Sigmoid colon (tissue), 7 donors: ENCODE results near the gene LHX6. TPM values are rescaled to one million over a fixed set of nuclear protein-coding genes. Genes with fewer than 3 reads are reported as not detected.

Experiments used
- DNase-seq: peaks from one replicate; pipeline ENCODE4 v3.0.0-alpha.2; 2019
- H3K27ac ChIP-seq, 4 donors: fragments of 200-600 bp; sonication (generic); one replicate each; pipeline ENCODE4 v1.5.1; 2016 to 2019; ENCODE audit warnings: mild to moderate bottlenecking in 1 of 4
- H3K27me3 ChIP-seq, 3 donors: fragments of 200-600 bp; sonication (generic); one replicate each; pipeline ENCODE4 v1.5.1; 2019; ENCODE audit warnings: mild to moderate bottlenecking in 1 of 3
- H3K36me3 ChIP-seq, 4 donors: fragments of 200-600 bp; sonication (generic); one replicate each; pipeline ENCODE4 v1.5.1; 2016 to 2019
- H3K4me1 ChIP-seq, 4 donors: fragments of 200-600 bp; sonication (generic); one replicate each; pipeline ENCODE4 v1.5.1; 2017 to 2019
- H3K4me3 ChIP-seq, 4 donors: fragments of 200-600 bp; sonication (generic); one replicate each; pipeline ENCODE4 v1.5.1; 2017 to 2019; ENCODE audit warnings: mild to moderate bottlenecking in 2 of 4, moderate library complexity in 1 of 4
- H3K9me3 ChIP-seq, 4 donors: fragments of 200-600 bp in 3 of 4; sonication (generic) in 3 of 4; one replicate each; pipeline versions ENCODE4 v1.5.1 to v1.6.1; 2013 to 2019
- CTCF ChIP-seq, 4 experiments: fragments of 450-650 bp in 3 of 4; fragments of 200-600 bp in 1 of 4; IDR thresholded peaks; one replicate each; pipeline ENCODE4 v1.5.1; 2016 to 2019; ENCODE audit warnings: antibody characterized with exemption in 4 of 4, mild to moderate bottlenecking in 3 of 4, moderate library complexity in 2 of 4
- EP300 ChIP-seq, 4 donors: sonication (generic); formaldehyde crosslinking; IDR thresholded peaks; one replicate each; pipeline ENCODE4 v1.6.1; 2017; ENCODE audit warnings: antibody characterized with exemption in 4 of 4
- POLR2A ChIP-seq, 2 donors: fragments of 450-650 bp; IDR thresholded peaks; one replicate each; pipeline ENCODE4 v1.6.1; 2016; ENCODE audit warnings: antibody characterized with exemption in 2 of 2, mild to moderate bottlenecking in 2 of 2, moderate library complexity in 2 of 2
- POLR2AphosphoS5 ChIP-seq, 4 donors: sonication (generic); formaldehyde crosslinking; IDR thresholded peaks; one replicate each; pipeline ENCODE4 v1.6.1; 2017; ENCODE audit warnings: antibody characterized with exemption in 4 of 4
- WGBS, 2 donors: extraction: QIAGEN DNeasy Blood & Tissue Kit; methylation state at CpG; one replicate each; pipeline ENCODE4 v1.1.7; 2013; 5-methylcytosine and 5-hydroxymethylcytosine counted together
- intact Hi-C: fragments of 100-400 bp; cut with DNase I; formaldehyde crosslinking; loops from one replicate; pipeline ENCODE4 v1.15.1; 2023
- polyA plus RNA-seq, 3 donors: library from polyadenylated mRNA; stranded (reverse); fragments of 200-250 nt; gene quantifications; one replicate each; pipeline ENCODE4 v1.2.3, GENCODE V29; 2013
- total RNA-seq, 4 donors: library from RNA; depleted of rRNA; stranded (reverse); fragments of >200 nt; gene quantifications; one replicate each; pipeline ENCODE4 v1.1.0, GENCODE V29; 2016
- donor health status: healthy with polysubstance abuse.
- donor health status: Bipolar disorder and iron deficiency.
- donor health status: healthy.

LHX6 gene
- total and polyA plus RNA-seq, 7 donors, result 0.46 to 4.7 (median 1.4) TPM

DNA sequence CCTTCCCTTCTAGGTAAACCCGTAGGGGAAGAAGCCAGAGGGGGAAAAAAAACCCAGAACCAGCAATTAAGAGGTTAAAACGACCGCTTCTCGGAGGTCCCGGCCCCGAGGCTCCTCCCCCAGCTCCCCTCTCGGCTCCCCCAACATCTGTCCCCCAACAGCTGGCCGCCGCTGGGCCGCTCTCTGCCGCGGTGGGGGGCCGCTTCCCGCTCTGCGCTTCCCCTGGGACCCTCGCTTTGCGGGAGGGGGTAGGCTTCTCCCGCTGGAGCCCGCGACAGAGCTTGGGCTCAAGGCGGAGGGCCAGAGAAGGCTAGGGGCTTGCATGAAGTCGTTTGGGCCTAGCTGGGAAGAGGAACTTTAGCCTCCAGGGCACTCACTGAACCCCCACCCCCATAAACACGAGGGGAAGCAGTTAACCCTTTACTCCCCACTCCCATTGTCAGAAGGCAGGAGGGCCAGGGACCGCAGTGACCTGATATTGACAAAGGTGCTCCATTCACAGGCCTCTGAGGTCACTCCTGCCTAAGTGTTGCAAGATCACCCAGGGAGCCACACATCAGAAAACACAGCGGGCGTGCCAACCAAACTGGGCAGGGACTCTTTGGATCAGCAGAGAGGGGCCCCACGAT, 7.5 kb downstream of the LHX6 start:
- TF ChIP-seq POLR2A (IDR thresholded peaks at IDR 0.05), result no peak
- TF ChIP-seq POLR2AphosphoS5 (IDR thresholded peaks at IDR 0.05), result no peak
- no peak for TF ChIP-seq EP300 (IDR thresholded peaks at IDR 0.05)
- TF ChIP-seq CTCF (IDR thresholded peaks at IDR 0.05), result no peak
- no peak overlapping the region for H3K27ac ChIP-seq
- peaks cover 62 to 100% (median 92%) of the 10 kb centered on the region in 3 donors for H3K27me3 ChIP-seq
- intact Hi-C loops, result no loop called here
- H3K36me3 ChIP-seq, result no peaks in the 10 kb centered on the region
- no peaks in the 10 kb centered on the region for H3K9me3 ChIP-seq
- H3K4me3 ChIP-seq, result no peak overlapping the region
- no peak for DNase-seq
- 18 to 21% methylated on average over 27 of the region's 27 CpGs for WGBS, 2 donors
- H3K4me1 ChIP-seq, result peaks cover 0 to 40% (median 32%) of the 10 kb centered on the region in 4 donors

DNA sequence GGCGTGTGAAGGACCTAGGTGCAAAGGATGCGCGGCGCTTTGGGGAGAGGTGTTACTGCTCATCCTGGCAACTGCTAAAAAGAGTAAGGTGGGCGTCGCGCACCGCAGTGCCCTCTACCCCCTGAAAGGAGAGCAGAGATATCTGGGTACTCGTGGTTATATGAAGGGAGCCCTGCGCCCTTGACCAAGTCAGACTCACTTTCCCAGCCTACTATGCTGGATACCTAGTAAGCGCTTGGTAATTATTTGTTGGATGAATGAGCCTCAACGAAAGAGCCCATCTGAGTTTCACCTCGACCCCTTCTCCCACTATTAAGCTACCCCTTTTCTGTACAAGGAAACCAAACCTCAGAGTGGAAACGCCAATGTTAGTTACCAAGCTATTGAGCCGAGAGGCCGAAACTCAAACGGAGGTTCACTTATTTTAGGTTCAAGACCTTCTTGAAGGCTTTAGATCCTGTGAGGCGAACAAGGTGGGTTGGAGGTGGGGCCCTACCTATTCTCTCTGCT, 8.0 kb downstream of the LHX6 start:
- no peak for TF ChIP-seq EP300 (IDR thresholded peaks at IDR 0.05)
- TF ChIP-seq POLR2AphosphoS5 (IDR thresholded peaks at IDR 0.05), result no peak
- no peak for TF ChIP-seq CTCF (IDR thresholded peaks at IDR 0.05)
- no peak for TF ChIP-seq POLR2A (IDR thresholded peaks at IDR 0.05)
- no peak overlapping the region for H3K27ac ChIP-seq
- H3K27me3 ChIP-seq, result peaks cover 67 to 100% (median 92%) of the 10 kb centered on the region in 3 donors
- DNase-seq, result no peak
- peaks cover 0 to 34% (median 26%) of the 10 kb centered on the region in 4 donors for H3K4me1 ChIP-seq
- H3K9me3 ChIP-seq, result no peaks in the 10 kb centered on the region
- WGBS, 2 donors, result 23 to 33% methylated on average over 18 of the region's 18 CpGs
- intact Hi-C loops, result no loop called here
- H3K36me3 ChIP-seq, result no peaks in the 10 kb centered on the region
- H3K4me3 ChIP-seq, result no peak overlapping the region

DNA sequence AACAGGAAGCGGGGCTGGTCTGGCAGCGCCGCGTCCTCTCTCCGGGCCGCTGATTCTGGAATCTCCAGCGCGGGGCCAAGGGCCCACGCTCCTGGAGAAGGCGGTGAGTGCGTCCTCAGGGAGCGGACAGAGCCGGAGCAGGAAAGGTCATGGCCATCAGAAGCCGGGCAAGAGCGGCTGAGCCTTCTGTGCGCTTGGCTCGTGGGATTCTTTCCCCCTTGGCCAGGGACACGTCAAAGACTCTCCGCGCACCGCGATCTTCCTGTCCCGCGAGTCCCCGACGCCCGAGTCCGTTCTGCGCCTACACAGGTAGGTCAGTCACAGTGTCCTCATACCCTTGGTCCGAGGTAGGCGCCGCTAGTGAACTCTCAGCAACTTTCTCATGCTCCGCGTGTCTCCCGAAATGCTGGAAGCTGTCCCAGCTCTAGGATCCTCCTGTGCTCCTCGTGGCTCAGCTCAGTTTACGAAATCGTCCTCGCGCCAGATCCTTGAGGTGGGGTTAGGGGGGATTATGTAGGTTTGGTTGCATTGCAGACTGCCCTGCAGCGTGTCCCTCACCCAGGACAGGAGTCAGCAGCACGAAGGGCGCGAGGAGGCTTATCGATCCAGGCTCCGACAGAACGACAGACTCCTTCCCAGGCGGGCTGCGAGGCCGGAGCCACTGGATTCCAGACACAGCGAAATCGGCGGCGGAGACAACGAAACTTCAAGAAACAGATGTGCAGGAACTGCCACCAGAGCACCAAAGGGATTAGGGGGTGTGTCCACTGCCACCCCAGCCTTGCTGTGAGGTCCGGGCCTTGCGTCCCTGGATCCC, 8.7 kb downstream of the LHX6 start:
- peak overlapping the region in 3 of 4 donors; percentile 11 to 16 (median 11) for H3K4me3 ChIP-seq
- DNase-seq, result no peak
- no peaks in the 10 kb centered on the region for H3K9me3 ChIP-seq
- H3K4me1 ChIP-seq, result peaks cover 0 to 29% (median 22%) of the 10 kb centered on the region in 4 donors
- no peaks in the 10 kb centered on the region for H3K36me3 ChIP-seq
- H3K27ac ChIP-seq, result no peak overlapping the region
- intact Hi-C loops, result no loop called here
- peaks cover 60 to 100% (median 90%) of the 10 kb centered on the region in 3 donors for H3K27me3 ChIP-seq
- 9 to 19% methylated on average over 57 of the region's 57 CpGs for WGBS, 2 donors
- TF ChIP-seq POLR2AphosphoS5 (IDR thresholded peaks at IDR 0.05) (peak in 3 of 4 donors; percentile 56 to 76 (median 71)), CTCF (IDR thresholded peaks at IDR 0.05) (no peak), EP300 (IDR thresholded peaks at IDR 0.05) (no peak)

GRCh38 chr9:122218935-122219855, 9.6 kb downstream of the LHX6 start:
- H3K9me3 ChIP-seq, result no peaks in the 10 kb centered on the region
- peak overlapping the region in 3 of 4 donors; percentile 11 to 16 (median 11) for H3K4me3 ChIP-seq
- intact Hi-C loops, result no loop called here
- peaks cover 0 to 34% (median 26%) of the 10 kb centered on the region in 4 donors for H3K4me1 ChIP-seq
- no peak overlapping the region for H3K27ac ChIP-seq
- peak in 1 of 4 donors; percentile 24 for TF ChIP-seq POLR2AphosphoS5 (IDR thresholded peaks at IDR 0.05)
- no peak for TF ChIP-seq CTCF (IDR thresholded peaks at IDR 0.05)
- no peak for DNase-seq
- no peaks in the 10 kb centered on the region for H3K36me3 ChIP-seq
- H3K27me3 ChIP-seq, result peaks cover 62 to 100% (median 88%) of the 10 kb centered on the region in 3 donors
- WGBS, 2 donors, result 3% methylated on average over 59 of the region's 59 CpGs
